H9 (cell line): ENCODE measurements around the gene TRMT2A. TPM values are rescaled to one million over a fixed set of nuclear protein-coding genes. Genes with fewer than 3 reads are reported as not detected.

Experiments
- DNase-seq: peaks from one replicate; pipeline ENCODE4 v3.0.0-alpha.2; 2017
- H2AFZ ChIP-seq: one replicate; pipeline ENCODE4 v1.6.1; 2013; ENCODE audit warnings: mild to moderate bottlenecking, low read length, control low read depth, moderate library complexity
- H2AK5ac ChIP-seq: 2 replicates; pipeline ENCODE4 v1.6.1; 2013; ENCODE audit warnings: low read length, control low read depth, mixed read lengths; ENCODE audit not compliant: insufficient read length
- H2BK120ac ChIP-seq: one replicate; pipeline ENCODE4 v1.6.1; 2013; ENCODE audit warnings: low read depth, mild to moderate bottlenecking, low read length, control low read depth, inconsistent platforms; ENCODE audit not compliant: poor library complexity, severe bottlenecking
- H2BK12ac ChIP-seq: 2 replicates; pipeline ENCODE4 v1.6.1; 2013; ENCODE audit warnings: low read length, control low read depth, mixed read lengths, low read depth; ENCODE audit not compliant: insufficient read length
- H2BK15ac ChIP-seq: 2 replicates; pipeline ENCODE4 v1.6.1; 2013; ENCODE audit warnings: low read depth, low read length, control low read depth
- H2BK20ac ChIP-seq: one replicate; pipeline ENCODE4 v1.6.1; 2013; ENCODE audit warnings: low read depth, mild to moderate bottlenecking, low read length, control low read depth, inconsistent platforms; ENCODE audit not compliant: poor library complexity, severe bottlenecking
- H2BK5ac ChIP-seq: 2 replicates; pipeline ENCODE4 v1.6.1; 2013; ENCODE audit warnings: low read length, control low read depth, mixed read lengths; ENCODE audit not compliant: insufficient read length
- H3K14ac ChIP-seq: 2 replicates; pipeline ENCODE4 v1.6.1; 2013; ENCODE audit warnings: low read length, control low read depth; ENCODE audit not compliant: insufficient read depth
- H3K18ac ChIP-seq: 2 replicates; pipeline ENCODE4 v1.6.1; 2013; ENCODE audit warnings: low read depth, mild to moderate bottlenecking, mixed read lengths, low read length, control low read depth; ENCODE audit not compliant: insufficient read length
- H3K23ac ChIP-seq: 2 replicates; pipeline ENCODE4 v1.6.1; 2013; ENCODE audit warnings: low read length, control low read depth, mixed read lengths, low read depth; ENCODE audit not compliant: insufficient read length
- H3K23me2 ChIP-seq: 2 replicates; pipeline ENCODE4 v1.6.1; 2013; ENCODE audit warnings: low read depth, mild to moderate bottlenecking, mixed read lengths, low read length, control low read depth; ENCODE audit not compliant: insufficient read length, poor library complexity, severe bottlenecking
- H3K27ac ChIP-seq: 2 replicates; pipeline ENCODE4 v1.5.1; 2013; ENCODE audit warnings: low read length, control low read depth, mixed read lengths, low read depth; ENCODE audit not compliant: insufficient read length
- H3K27me3 ChIP-seq: 2 replicates; pipeline ENCODE4 v1.6.1; 2013; ENCODE audit warnings: low read length, control low read depth, inconsistent platforms; ENCODE audit not compliant: insufficient read depth
- H3K4ac ChIP-seq: 2 replicates; pipeline ENCODE4 v1.6.1; 2013; ENCODE audit warnings: low read depth, mild to moderate bottlenecking, control low read depth, inconsistent platforms, low read length, moderate library complexity
- H3K4me1 ChIP-seq: 2 replicates; pipeline ENCODE4 v1.6.1; 2013; ENCODE audit warnings: low read length, control low read depth, inconsistent platforms; ENCODE audit not compliant: insufficient read depth
- H3K4me2 ChIP-seq: 2 replicates; pipeline ENCODE4 v1.6.1; 2013; ENCODE audit warnings: low read length, control low read depth, mixed read lengths; ENCODE audit not compliant: insufficient read length, insufficient read depth
- H3K56ac ChIP-seq: 2 replicates; pipeline ENCODE4 v1.6.1; 2013; ENCODE audit warnings: low read depth, mild to moderate bottlenecking, mixed read lengths, low read length, control low read depth; ENCODE audit not compliant: insufficient read length
- H3K79me1 ChIP-seq: 2 replicates; pipeline ENCODE4 v1.6.1; 2013; ENCODE audit warnings: low read depth, mild to moderate bottlenecking, moderate library complexity, low read length, control low read depth, inconsistent platforms; ENCODE audit not compliant: insufficient read depth, poor library complexity, severe bottlenecking
- H3K79me2 ChIP-seq: 2 replicates; pipeline ENCODE4 v1.6.1; 2013; ENCODE audit warnings: low read length, control low read depth, inconsistent platforms; ENCODE audit not compliant: insufficient read depth
- H3K9ac ChIP-seq: 2 replicates; pipeline ENCODE4 v1.6.1; 2013; ENCODE audit warnings: low read length, control low read depth, mixed read lengths; ENCODE audit not compliant: insufficient read length; ENCODE audit errors: extremely low read depth
- H3K9me3 ChIP-seq: one replicate; pipeline ENCODE4 v1.6.1; 2013; ENCODE audit warnings: low read depth, low read length, inconsistent platforms; ENCODE audit not compliant: control insufficient read depth
- H3T11ph ChIP-seq: one replicate; pipeline ENCODE4 v1.6.1; 2013; ENCODE audit warnings: mild to moderate bottlenecking, low read length, control low read depth, inconsistent platforms
- H4K20me1 ChIP-seq: one replicate; pipeline ENCODE4 v1.6.1; 2013; ENCODE audit not compliant: control insufficient read depth, insufficient read length, insufficient read depth
- H4K5ac ChIP-seq: 2 replicates; pipeline ENCODE4 v1.6.1; 2013; ENCODE audit warnings: low read depth, mild to moderate bottlenecking, mixed read lengths, low read length, control low read depth; ENCODE audit not compliant: insufficient read length
- H4K8ac ChIP-seq: replicated peaks from 2 replicates; pipeline ENCODE4 v1.6.1; 2013; ENCODE audit warnings: low read length, control low read depth, mixed read lengths, low read depth; ENCODE audit not compliant: insufficient read length
- H4K91ac ChIP-seq: 2 replicates; pipeline ENCODE4 v1.6.1; 2013; ENCODE audit warnings: low read depth, mild to moderate bottlenecking, moderate library complexity, mixed read lengths, low read length, control low read depth; ENCODE audit not compliant: insufficient read length
- H3K27ac Mint-ChIP-seq, 3 experiments: 2 replicates in 2 of 3; 3 replicates in 1 of 3; pipeline ENCODE4 v1.8.0; 2020 to 2021; ENCODE audit warnings: mixed read lengths in 3 of 3, mild to moderate bottlenecking in 1 of 3, moderate library complexity in 1 of 3
- H3K27me3 Mint-ChIP-seq: 2 replicates; pipeline ENCODE4 v1.8.0; 2021; ENCODE audit warnings: low read depth, mild to moderate bottlenecking, moderate library complexity, mixed read lengths
- H3K36me3 Mint-ChIP-seq, 3 experiments: 2 replicates in 2 of 3; 3 replicates in 1 of 3; pipeline ENCODE4 v1.8.0; 2020 to 2021; ENCODE audit warnings: low read depth in 3 of 3, mixed read lengths in 3 of 3; ENCODE audit not compliant: insufficient read depth in 1 of 3
- H3K4me1 Mint-ChIP-seq, 2 experiments: 2 replicates each; pipeline ENCODE4 v1.8.0; 2020; ENCODE audit warnings: mixed read lengths in 2 of 2
- H3K4me3 Mint-ChIP-seq, 2 experiments: 2 replicates in 1 of 2; 3 replicates in 1 of 2; pipeline ENCODE4 v1.8.0; 2020 to 2021; ENCODE audit warnings: mild to moderate bottlenecking in 2 of 2, mixed read lengths in 2 of 2, moderate library complexity in 1 of 2
- H3K9me3 Mint-ChIP-seq, 2 experiments: 2 replicates in 1 of 2; 3 replicates in 1 of 2; pipeline ENCODE4 v1.8.0; 2020; ENCODE audit warnings: mild to moderate bottlenecking in 2 of 2, mixed read lengths in 2 of 2, moderate library complexity in 1 of 2
- WGBS: extraction: QIAGEN DNeasy Blood & Tissue Kit; methylation state at CpG from one replicate; pipeline ENCODE4 v1.1.7; 2013; ENCODE audit warnings: missing lambda C conversion rate, low lambda C conversion rate, mixed read lengths; ENCODE audit not compliant: insufficient read length; ENCODE audit errors: extremely low coverage; 5-methylcytosine and 5-hydroxymethylcytosine counted together
- total RNA-seq: library from RNA; stranded (reverse); gene quantifications from 2 replicates; pipeline ENCODE4 v1.2.1, GENCODE V29; 2021
- TF ChIP-seq, protein P1 (sequence below): fragments of 200-600 bp; sonication (generic); conservative IDR thresholded peaks from 3 replicates; pipeline ENCODE4 v1.8.0; 2021; ENCODE audit warnings: antibody characterized with exemption, mild to moderate bottlenecking

TRMT2A gene
- total RNA-seq, 1 experiment from 2014 or later: 58.2 TPM

DNA sequence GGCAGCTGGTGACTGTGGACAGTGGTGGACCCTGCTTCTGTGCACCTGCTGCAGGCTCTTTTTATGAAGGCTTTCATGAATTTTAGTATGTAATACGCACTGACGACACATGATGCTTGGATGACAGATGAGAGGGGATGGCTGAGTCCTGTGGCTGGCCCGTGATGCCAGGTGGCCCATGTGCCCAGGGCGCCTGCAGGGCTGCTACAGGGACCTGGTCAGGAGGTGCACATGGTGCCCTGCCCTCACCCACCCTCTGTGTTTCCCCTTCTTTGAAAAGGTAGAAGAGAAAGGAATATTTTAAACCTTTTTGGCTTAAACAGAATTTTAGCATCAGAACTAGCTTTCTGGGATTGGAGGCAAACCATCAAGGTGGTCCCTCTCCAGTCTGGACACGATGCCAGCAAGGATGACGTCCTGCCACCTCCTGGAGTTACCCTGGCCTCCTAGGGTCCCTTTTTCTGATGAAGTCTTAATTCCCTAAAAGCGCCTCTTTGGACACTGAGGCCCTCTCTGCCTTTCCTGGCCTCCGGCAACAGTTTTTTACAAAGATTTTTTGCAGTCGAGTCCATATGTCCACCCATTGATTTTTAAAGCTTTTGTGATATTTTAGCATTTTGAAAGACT lies 6.6 kb downstream of the TRMT2A start:
- Mint-ChIP-seq H3K4me3 (no peak overlapping the region), H3K9me3 (no peaks in the 10 kb centered on the region), H3K4me1 (no peaks in the 10 kb centered on the region; a peak in 2 of 4 replicates), H3K27me3 (no peaks in the 10 kb centered on the region; the same call in 1 of the 2 replicates), H3K27ac (peak overlapping the region in 1 of 3 experiments; percentile 84; a peak in 2 of 7 replicates), H3K36me3 (peaks cover 32 to 77% (median 67%) of the 10 kb centered on the region in 3 experiments; a peak in 6 of 7 replicates)
- Histone ChIP-seq H3K56ac (no peak overlapping the region), H2BK20ac (no peak overlapping the region), H3K9me3 (no peaks in the 10 kb centered on the region), H3K23ac (no peak overlapping the region), H4K8ac (no peak overlapping the region), H3K27me3 (no peaks in the 10 kb centered on the region), H3K14ac (no peak overlapping the region), H3K4me2 (no peak overlapping the region), H4K91ac (no peak overlapping the region), H3K4me1 (no peaks in the 10 kb centered on the region), H2BK120ac (no peak overlapping the region), H2BK15ac (no peak overlapping the region), H2BK5ac (no peak overlapping the region), H2AK5ac (no peak overlapping the region), H3T11ph (no peak overlapping the region), H3K79me2 (no peaks in the 10 kb centered on the region), H4K5ac (no peak overlapping the region), H2BK12ac (no peak overlapping the region), H3K79me1 (no peaks in the 10 kb centered on the region), H2AFZ (no peak overlapping the region), H3K9ac (no peak overlapping the region), H3K23me2 (no peaks in the 10 kb centered on the region), H3K4ac (no peak overlapping the region), H4K20me1 (no peaks in the 10 kb centered on the region), H3K18ac (no peak overlapping the region), H3K27ac (no peak overlapping the region)
- no peak for DNase-seq
- WGBS: no CpG with 5 or more reads among the region's 9 CpGs
- TF ChIP-seq, protein P1, sequence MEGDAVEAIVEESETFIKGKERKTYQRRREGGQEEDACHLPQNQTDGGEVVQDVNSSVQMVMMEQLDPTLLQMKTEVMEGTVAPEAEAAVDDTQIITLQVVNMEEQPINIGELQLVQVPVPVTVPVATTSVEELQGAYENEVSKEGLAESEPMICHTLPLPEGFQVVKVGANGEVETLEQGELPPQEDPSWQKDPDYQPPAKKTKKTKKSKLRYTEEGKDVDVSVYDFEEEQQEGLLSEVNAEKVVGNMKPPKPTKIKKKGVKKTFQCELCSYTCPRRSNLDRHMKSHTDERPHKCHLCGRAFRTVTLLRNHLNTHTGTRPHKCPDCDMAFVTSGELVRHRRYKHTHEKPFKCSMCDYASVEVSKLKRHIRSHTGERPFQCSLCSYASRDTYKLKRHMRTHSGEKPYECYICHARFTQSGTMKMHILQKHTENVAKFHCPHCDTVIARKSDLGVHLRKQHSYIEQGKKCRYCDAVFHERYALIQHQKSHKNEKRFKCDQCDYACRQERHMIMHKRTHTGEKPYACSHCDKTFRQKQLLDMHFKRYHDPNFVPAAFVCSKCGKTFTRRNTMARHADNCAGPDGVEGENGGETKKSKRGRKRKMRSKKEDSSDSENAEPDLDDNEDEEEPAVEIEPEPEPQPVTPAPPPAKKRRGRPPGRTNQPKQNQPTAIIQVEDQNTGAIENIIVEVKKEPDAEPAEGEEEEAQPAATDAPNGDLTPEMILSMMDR: no peak
